HUDEP-2 (cell line): Measurements from ENCODE around the gene ASIC3.

Experiments
- DNase-seq, 76 experiments: peaks; one replicate each; lab custom pipeline; 2025; ENCODE audit not compliant: unreplicated experiment in 76 of 76; lab: John Stamatoyannopoulos, UW

Gene ASIC3

GRCh38 chr7:151056283-151056665 is 7.9 kb downstream of the ASIC3 start:
- no peak for DNase-seq

- no peak for DNase-seq
Observed at GRCh38 chr7:151056666-151057505, 8.6 kb downstream of the ASIC3 start.

GRCh38 chr7:151057506-151057988 is 9.2 kb downstream of the ASIC3 start, which contains the start of gene CDK5:
Gene CDK5, minus strand, starts transcription at chr7:151057897. Its CDS starts 49 bp downstream, at chr7:151057848.
- peak in 1 of 76 experiments; percentile 91 for DNase-seq

GRCh38 chr7:151057989-151058780 is 9.9 kb downstream of the ASIC3 start:
- DNase-seq: peak in 75 of 76 experiments; percentile 72 to 99 (median 96)

DNA sequence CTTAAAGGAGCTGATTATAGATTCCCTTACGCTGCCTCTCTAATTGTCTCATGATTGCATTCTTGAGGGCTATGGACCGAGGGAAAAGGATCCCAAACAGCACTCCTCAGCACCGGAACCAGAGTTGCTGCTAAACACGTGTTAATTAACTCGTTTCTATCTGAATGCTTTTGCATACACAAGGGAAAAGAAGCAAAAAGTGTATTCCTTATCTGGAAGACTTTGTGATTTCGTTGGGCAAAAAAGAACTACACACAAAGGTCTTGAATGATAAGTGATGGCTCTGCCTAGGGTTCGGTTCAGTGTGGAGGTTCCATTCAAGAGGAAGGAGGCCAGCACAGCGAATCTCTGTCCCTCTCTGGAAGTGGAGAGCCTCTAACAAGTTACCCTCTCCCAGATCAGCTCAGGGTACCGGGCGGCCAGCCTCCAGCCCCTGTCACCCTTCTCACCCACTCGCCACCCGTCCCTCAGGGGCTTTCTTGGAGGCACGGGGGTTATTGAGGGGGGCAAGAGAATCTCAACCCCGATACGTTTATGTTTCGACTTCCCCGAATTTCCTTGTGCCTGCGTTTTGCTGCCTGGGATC is 10.5 kb downstream of the ASIC3 start:
- peak in 6 of 76 experiments; percentile 17 to 51 (median 28) for DNase-seq

DNA sequence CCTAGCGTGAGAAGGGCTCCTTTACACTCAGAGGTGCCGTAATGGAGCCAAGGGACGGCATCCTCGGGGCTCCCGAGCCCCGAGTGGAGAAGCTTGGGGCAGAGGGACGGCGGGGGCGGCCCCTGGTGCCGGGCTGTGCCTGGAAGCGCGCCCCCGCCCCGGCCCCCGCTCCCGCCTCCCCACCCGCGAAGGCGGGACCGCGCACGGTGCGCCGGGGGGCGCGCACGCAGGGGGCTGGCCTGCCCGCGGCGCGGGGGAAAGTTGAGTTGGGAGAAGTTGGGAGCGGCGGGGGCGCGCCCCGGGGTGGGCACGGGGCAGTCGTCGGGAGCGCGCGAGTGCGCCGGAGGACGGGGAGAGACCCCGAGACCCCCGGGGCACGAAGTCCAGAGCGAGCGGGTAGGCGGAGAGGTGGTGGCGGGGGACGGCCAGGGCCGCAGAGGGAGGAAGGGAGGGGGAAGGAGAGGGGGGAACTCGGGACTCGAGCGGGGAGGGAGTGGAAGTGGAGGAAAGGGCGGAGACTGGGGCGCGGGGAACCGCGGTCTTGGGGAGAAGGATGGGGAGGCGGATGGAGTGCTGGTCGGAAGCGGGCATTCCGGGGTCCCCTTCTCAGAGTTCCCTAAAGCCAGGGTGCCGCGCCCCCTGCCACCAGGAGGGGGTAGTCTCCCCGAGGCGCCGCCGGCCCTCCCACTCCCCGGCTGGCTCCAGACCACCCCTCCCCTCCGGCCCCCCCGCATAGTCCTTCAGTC is 11.2 kb downstream of the ASIC3 start, which contains the start of gene SLC4A2:
Gene SLC4A2, plus strand, starts transcription at position 223 of the 746 bp plus-strand sequence. CDS start 2,399 bp downstream, outside the sequence.
- DNase-seq: peak in 51 of 76 experiments; percentile 12 to 71 (median 48)

- DNase-seq: peak in 1 of 76 experiments; percentile 32
Observed at GRCh38 chr7:151060113-151060415, 11.7 kb downstream of the ASIC3 start.

DNA sequence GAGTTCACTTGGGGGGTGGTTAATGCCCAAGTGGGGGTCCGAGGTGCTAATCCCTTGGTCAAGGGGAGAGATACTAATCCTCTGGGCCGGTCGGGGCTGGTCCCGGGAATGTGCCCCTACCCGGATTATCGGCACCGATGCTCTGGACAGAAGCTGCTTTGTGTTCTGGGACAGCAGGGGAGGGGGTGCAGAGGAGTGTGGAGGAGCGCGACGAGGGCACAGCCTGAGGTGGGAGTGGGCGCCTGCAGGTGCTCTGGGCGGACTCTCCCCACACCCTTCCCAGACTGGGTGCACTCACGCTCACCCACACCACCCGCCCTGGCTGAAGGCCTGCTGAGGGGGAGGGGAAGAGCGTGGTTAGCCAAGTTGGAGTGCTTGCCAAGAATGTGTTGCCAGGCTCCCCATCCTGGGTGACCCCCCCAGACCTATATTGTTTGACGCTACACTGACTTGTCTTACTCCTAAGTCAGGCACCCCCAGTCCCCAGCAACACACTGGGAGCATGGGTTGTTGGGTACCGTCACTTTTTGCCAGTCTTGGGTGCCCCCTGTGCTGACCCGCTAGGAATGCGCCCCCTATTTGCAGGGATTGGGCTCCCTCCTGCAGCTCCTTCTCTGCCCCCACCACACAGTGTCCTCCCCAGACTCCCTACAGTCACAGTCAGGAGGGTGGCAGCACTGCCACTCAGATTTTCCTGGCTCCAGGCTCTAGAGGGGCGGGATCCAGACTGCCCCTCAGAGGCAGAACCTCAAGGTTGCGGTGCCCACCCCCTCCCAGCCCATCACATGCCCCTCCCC is 12.3 kb downstream of the ASIC3 start:
- peak in 67 of 76 experiments; percentile 7 to 78 (median 49) for DNase-seq

GRCh38 chr7:151061213-151062110 is 13.1 kb downstream of the ASIC3 start:
- no peak for DNase-seq

DNA sequence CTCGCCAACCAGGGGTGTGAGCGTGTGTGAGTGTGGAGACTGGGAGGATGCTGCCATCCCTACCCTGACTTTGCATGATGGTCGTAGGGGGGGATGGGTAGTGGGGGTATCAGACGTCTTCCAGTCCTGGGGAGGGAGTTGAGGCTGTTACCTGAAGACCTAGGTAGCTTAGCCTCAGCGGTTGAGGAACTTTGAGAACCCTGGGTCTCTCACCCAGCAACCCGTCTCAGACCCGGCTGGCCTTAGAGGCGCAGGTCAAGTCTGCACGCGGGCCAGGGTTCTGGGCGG is 13.7 kb downstream of the ASIC3 start:
- peak in 2 of 76 experiments; percentile 27 to 34 for DNase-seq

DNA sequence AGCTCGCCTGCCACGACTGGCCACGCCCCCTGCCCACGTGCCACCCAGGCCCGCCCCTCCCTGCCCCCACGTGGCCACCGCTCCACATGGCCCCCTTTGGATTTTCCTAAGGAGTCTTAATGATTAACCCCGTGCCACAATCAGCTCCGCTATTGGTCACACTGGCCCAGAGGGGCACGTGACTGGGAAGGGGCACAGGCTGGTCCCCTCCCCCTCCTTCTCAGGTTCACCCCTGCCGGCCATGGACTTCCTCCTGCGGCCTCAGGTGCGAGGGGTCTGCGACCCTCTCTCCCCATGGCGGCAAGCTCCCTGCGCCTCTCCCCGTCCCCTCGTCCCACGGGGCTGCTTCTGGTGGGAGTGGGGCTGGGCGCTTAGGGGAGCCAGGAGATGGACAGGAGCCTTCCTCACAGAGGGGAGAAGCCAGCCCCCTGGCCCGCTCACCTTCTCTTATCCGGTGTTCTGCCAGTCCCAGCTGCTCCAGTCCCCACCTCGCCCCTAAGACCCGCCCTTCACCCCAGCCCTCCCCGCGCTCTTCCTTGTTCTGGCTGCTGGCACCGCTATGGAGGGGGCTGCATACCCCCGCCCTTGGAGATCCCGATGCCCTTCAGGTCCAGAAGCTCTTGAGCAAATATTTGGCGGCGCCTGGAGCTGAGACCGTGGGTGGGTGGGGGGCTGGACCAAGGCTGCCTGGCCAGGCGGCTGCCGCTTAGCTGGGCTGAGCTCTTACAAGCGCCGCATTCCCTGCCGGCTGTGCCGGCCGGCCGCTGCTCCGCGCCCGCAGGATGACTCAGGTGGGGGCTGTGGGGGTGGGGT is 14.3 kb downstream of the ASIC3 start:
- peak in 34 of 76 experiments; percentile 8 to 87 (median 44) for DNase-seq

DNA sequence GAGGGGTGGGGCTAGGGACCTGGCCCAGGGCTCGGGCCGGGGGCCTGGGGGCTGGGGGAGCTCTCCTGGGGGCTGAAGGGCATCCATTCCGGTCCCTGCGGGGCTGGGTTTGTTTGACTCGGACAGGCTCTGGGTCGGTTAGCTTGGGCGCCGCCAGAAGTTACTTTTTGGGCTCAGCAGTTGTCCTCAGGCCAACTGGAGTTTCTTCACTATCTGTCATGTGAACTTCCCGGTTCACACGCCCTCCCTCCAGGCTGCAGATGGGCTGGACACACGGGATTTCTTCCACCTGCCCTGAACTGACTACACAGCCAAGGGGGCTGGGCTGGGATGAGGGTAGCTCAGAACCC is 14.9 kb downstream of the ASIC3 start:
- DNase-seq: peak in 1 of 76 experiments; percentile 21

GRCh38 chr7:151064454-151064853 is 16.1 kb downstream of the ASIC3 start:
- no peak for DNase-seq

GRCh38 chr7:151064993-151065392 is 16.7 kb downstream of the ASIC3 start:
- no peak for DNase-seq

DNA sequence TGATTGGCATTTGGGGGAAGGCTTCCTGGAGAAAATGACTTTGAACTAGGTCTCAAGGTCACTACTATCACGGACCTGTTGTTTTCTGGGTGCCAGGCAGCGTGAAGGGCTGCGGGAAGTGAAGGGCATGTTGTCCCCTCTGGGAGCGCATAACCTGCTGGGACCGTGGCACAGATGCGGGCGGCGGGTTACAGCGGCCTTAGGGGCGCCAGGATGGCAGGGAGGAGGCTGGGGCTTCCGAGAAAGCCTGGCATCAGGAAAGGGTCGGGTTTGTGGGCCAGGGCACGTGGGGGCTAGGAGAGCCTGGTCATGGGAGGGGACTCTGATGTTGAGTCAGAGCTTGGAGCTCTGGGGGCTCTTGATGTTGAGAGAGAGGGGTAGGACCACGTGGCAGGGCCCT is 17.2 kb downstream of the ASIC3 start:
- no peak for DNase-seq

GRCh38 chr7:151066273-151066974 is 18.1 kb downstream of the ASIC3 start:
- DNase-seq: no peak

DNA sequence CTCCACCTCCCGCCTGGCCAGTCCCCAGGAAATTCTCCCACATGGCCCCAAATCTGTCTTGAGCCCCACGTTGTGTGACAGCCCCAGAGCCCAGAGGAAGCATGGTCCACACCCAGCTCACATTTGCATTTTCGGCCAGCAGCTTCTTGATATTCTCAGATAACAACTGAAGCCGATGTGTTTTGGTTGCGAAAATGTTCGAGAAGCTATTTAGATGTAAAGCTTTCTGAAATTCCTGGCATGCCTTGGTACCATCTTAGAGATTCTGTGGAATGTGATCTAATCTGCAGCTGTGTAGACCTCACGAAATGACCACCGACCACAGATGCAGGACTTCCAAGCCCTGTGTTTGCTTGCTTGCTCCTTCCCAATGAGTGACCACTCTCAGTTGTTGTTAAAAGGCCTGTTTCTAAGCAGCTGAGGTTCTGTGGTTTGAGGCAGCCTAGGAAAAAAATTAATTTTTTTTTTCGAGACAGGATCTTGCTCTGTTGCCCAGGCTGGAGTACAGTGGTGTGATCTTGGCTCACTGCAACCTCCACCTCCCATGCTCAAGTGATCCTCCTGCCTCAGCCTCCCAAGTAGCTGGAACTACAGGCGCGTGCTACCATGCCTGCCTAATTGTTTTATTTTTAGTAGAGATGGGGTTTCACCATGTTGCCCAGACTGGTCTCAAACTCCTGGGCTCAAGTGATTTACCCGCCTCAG is 19.9 kb downstream of the ASIC3 start:
- DNase-seq: no peak
